ENCODE data around the gene LMAN1L. TPM values are rescaled to one million over a fixed set of nuclear protein-coding genes. Genes with fewer than 3 reads are reported as not detected.

The LMAN1L gene
- total RNA-seq, 1 experiment from 2014 or later, result not detected

DNA sequence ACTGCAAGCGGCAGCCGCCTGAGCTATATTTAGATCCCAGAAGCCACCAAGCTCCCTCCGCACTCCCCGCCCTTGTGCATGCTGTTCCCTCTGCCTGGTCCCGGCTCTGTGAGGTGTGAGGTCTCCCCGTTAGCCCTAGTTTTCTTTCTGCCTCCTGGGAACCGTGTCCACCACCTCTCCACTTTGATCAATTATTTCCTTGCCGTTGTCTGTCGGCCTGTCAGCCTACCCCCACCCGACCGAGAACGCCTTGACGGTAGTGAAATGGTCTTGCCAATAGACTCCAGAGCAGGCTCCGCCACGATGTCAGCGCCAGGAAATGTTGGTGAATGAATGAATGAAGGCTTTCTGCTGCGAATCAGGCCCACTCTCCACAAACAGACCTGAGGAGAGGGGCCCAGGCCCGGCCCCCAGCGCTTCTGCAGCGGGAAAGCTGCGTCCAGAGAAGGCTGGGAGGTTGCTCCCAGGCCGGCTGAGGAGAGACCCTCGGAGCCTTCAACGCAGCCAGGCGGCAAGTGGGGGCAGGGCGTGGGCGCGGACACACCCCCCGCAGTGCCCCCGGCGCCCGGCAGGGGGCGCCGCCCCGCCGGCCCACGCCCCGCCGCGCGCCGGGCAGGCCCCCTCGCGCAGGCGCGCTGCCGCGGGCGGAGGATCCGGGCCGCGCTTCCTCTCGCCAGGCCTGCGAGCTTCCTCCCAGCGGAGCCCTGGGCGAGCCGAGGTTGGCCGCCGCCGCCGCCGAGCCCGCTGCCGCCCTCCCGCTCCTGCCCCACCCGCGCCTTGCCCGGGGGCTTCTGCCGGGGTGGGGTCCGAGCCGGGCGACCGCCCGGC lies 31.0 kb upstream of the LMAN1L start, which contains the start of gene CSK:
CSK (plus strand) TSS at position 650 of the 828 bp plus-strand sequence. CDS start 16,218 bp downstream, outside the sequence.
- peak within 1 kb of the TSS; percentile 81 to 87 for H3K4me3 Mint-ChIP-seq
- no peaks in the 10 kb centered on the region for H3K4me1 ChIP-seq (ENCODE audit: insufficient read depth, low read length)
- TF ChIP-seq, protein P1, sequence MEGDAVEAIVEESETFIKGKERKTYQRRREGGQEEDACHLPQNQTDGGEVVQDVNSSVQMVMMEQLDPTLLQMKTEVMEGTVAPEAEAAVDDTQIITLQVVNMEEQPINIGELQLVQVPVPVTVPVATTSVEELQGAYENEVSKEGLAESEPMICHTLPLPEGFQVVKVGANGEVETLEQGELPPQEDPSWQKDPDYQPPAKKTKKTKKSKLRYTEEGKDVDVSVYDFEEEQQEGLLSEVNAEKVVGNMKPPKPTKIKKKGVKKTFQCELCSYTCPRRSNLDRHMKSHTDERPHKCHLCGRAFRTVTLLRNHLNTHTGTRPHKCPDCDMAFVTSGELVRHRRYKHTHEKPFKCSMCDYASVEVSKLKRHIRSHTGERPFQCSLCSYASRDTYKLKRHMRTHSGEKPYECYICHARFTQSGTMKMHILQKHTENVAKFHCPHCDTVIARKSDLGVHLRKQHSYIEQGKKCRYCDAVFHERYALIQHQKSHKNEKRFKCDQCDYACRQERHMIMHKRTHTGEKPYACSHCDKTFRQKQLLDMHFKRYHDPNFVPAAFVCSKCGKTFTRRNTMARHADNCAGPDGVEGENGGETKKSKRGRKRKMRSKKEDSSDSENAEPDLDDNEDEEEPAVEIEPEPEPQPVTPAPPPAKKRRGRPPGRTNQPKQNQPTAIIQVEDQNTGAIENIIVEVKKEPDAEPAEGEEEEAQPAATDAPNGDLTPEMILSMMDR (conservative IDR thresholded peaks at IDR 0.05), result peak; percentile 59
- H3K79me2 ChIP-seq (ENCODE audit: insufficient read depth, low read length), result no peaks in the 10 kb centered on the region
- H3K18ac ChIP-seq (ENCODE audit: insufficient read length, low read depth, low read length), result no peak within 1 kb of the TSS
- H3K23ac ChIP-seq (ENCODE audit: insufficient read length, low read depth, low read length), result no peak within 1 kb of the TSS
- peaks cover 33% of the 10 kb centered on the region for H3K27me3 Mint-ChIP-seq (ENCODE audit: low read depth)
- H3K23me2 ChIP-seq (ENCODE audit: insufficient read length, low read depth, low read length, poor library complexity, severe bottlenecking), result peaks cover 11% of the 10 kb centered on the region
- no peak within 1 kb of the TSS for H4K8ac ChIP-seq (replicated peaks; ENCODE audit: insufficient read length, low read depth, low read length)
- no peak within 1 kb of the TSS for H3K56ac ChIP-seq (ENCODE audit: insufficient read length, low read depth, low read length)
- no peak within 1 kb of the TSS for H2BK5ac ChIP-seq (ENCODE audit: insufficient read length, low read length)
- H2AFZ ChIP-seq (ENCODE audit: low read length), result no peak within 1 kb of the TSS
- no peaks in the 10 kb centered on the region for H3K9me3 ChIP-seq (ENCODE audit: control insufficient read depth, low read depth, low read length)
- H2BK15ac ChIP-seq (ENCODE audit: low read depth, low read length), result no peak within 1 kb of the TSS
- H3K27ac Mint-ChIP-seq, result peak within 1 kb of the TSS in 1 of 3 experiments; percentile 71; a peak in 1 of 7 replicates
- peak within 1 kb of the TSS; percentile 42; the same call in 1 of the 2 replicates for H3K14ac ChIP-seq (ENCODE audit: insufficient read depth, low read length)
- no peak within 1 kb of the TSS for H3K27ac ChIP-seq (ENCODE audit: insufficient read length, low read depth, low read length)
- H3T11ph ChIP-seq (ENCODE audit: low read length), result no peak within 1 kb of the TSS
- H3K9me3 Mint-ChIP-seq, result no peaks in the 10 kb centered on the region
- H2AK5ac ChIP-seq (ENCODE audit: insufficient read length, low read length), result no peak within 1 kb of the TSS
- H3K36me3 Mint-ChIP-seq (ENCODE audit: insufficient read depth in 1 of 3, low read depth in 3 of 3), result peaks cover 0 to 5% (median 4%) of the 10 kb centered on the region in 3 experiments; a peak in 3 of 7 replicates
- H3K79me1 ChIP-seq (ENCODE audit: insufficient read depth, low read depth, low read length, poor library complexity, severe bottlenecking), result no peaks in the 10 kb centered on the region
- no peak within 1 kb of the TSS for H4K5ac ChIP-seq (ENCODE audit: insufficient read length, low read depth, low read length)
- H3K4me2 ChIP-seq (ENCODE audit: insufficient read depth, insufficient read length, low read length), result peak within 1 kb of the TSS; percentile 92
- no peaks in the 10 kb centered on the region for H4K20me1 ChIP-seq (ENCODE audit: control insufficient read depth, insufficient read depth, insufficient read length)
- H2BK120ac ChIP-seq (ENCODE audit: low read depth, low read length, poor library complexity, severe bottlenecking), result no peak within 1 kb of the TSS
- peaks cover 4% of the 10 kb centered on the region; the same call in 1 of the 2 replicates for H3K27me3 ChIP-seq (ENCODE audit: insufficient read depth, low read length)
- no peak within 1 kb of the TSS for H4K91ac ChIP-seq (ENCODE audit: insufficient read length, low read depth, low read length)
- peak within 1 kb of the TSS; percentile 31 for H3K9ac ChIP-seq (ENCODE audit: extremely low read depth, insufficient read length, low read length)
- peak; percentile 62 for DNase-seq
- WGBS (ENCODE audit: extremely low coverage, insufficient read length, low lambda C conversion rate), result no CpG with 5 or more reads among the region's 74 CpGs
- no peak within 1 kb of the TSS for H3K4ac ChIP-seq (ENCODE audit: low read depth, low read length)
- peaks cover 35 to 54% of the 10 kb centered on the region in 2 experiments for H3K4me1 Mint-ChIP-seq
- H2BK12ac ChIP-seq (ENCODE audit: insufficient read length, low read depth, low read length), result no peak within 1 kb of the TSS
- H2BK20ac ChIP-seq (ENCODE audit: low read depth, low read length, poor library complexity, severe bottlenecking), result no peak within 1 kb of the TSS

Data from H9 (cell line).